Hematopoietic multipotent progenitor cell treated with erythropoietin and hydrocortisone succinate and interleukin-3 and kit ligand, for 15 days (in vitro differentiated cells): ENCODE results near the gene MAGEA9.
"Not testable (repeated sequence)": the region's sequence is repeated elsewhere in the genome, so short reads cannot be mapped to it uniquely, and the experiment has no call there.

Experiments used
- DNase-seq: peaks from one replicate; pipeline ENCODE4 v3.0.0-alpha.2; 2015; ENCODE audit warnings: low spot score

Gene MAGEA9, protein sequence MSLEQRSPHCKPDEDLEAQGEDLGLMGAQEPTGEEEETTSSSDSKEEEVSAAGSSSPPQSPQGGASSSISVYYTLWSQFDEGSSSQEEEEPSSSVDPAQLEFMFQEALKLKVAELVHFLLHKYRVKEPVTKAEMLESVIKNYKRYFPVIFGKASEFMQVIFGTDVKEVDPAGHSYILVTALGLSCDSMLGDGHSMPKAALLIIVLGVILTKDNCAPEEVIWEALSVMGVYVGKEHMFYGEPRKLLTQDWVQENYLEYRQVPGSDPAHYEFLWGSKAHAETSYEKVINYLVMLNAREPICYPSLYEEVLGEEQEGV

DNA sequence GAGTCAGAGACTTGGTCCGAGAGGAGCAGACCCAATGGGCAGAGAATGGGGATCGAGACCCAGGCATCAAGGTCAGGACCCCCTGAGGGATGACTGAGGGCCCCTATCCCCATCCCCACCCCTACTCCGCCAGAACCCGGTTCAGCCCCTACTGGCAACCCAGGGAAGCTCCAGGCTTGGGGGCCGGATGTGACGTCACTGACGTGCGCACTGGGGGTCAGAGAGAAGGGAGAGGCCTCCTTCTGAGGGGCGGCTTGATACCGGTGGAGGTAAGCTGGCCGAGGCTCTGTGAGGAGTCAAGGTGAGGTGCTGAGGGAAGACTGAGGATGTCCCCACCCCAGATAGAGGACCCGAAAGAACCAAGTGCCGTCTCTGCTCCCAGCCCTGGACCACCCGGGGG, at the start of gene MAGEA9:
Gene MAGEA9, plus strand, starts transcription at position 204 of the 400 bp plus-strand sequence. CDS start 4,281 bp downstream, outside the sequence.
- not testable (repeated sequence) for DNase-seq

DNA sequence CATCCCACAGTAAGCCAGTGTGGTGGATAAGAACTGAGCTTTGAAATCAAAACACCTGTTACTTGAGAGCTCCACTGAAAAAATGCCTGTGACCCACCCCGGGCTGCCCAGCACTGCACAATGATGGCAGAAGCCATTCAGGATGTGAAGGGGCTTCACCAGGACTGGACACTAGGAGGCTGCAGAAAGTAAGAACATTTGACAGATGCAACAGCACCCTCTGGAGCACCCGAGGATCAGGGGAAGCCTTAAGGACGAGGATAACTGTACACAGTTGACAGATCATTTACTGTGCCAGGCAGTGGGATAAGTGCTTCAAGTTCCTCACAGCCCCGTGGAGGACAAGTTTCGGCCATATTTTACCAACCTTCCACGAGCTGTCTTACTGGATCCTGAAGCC, 39.5 kb upstream of the MAGEA9 start:
- not testable (repeated sequence) for DNase-seq

DNA sequence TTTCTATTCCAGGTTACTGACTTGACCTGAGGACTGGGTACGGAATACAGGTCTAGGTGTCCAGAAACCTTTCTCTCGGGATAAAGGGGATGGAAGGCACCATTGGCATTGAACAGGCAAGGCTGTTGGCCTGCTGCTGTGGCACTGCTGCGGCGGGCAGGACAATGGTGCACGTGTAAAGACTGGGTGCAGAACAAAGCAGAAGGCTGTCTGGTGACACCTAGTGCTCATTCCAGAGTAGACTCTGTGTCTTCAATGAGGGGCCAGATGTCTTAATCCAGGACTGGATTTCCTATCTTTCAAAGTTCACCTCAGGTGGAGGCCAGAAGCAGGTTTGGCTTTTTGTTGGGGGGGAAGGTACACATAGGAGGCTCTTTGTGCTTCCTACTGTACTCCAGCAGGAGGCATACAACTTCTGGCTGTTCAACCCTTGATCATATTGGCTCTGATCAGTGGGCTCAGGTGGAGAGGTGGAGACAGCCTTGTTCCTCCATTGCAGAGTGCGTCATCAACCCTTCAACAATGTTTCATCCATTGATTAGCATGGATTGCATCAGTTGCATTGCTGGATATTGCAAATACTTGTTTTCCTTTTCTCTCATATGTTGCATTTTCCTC, 35.2 kb upstream of the MAGEA9 start:
- not testable (repeated sequence) for DNase-seq

DNA sequence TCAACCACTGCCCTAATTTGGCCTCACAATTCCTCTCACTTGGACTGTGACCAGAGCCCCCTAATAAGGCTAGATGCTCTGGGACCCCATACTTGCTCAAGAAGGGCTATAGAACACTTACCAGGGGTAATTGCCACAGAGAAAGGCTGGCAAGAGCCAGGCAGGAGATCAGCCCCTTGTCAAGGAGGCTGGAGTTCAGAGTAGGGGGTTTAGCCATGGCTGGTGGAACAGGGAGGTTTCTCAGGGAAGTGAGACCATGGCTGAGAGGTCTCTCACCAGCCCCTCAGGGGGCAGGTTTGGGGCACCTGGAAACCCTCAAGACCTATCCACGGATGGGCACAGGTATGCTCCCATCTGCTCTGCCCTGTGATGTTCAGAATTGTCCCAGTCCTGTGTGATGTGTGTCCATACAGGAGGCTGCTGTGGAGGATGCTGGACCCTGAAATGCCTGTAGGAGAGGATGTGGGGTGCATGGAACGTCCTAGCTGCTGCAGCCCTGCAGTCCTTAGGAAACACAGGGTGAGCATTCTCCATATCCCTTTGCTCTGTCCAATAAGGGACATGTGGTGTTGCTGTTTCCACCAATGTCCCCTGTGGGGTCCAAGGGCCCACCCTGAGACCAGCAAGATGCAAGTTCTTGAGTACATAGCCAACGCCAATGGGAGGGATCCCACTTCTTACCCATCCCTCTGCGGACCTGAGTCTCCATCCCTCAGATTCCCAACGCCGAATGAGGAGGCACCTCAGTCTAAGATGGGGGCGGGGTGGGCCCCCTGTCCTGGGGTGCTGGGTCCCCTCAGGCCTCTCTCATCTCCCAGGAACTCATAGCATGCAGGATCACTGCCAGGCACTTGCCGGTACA, 24.3 kb upstream of the MAGEA9 start:
- no peak for DNase-seq

DNA sequence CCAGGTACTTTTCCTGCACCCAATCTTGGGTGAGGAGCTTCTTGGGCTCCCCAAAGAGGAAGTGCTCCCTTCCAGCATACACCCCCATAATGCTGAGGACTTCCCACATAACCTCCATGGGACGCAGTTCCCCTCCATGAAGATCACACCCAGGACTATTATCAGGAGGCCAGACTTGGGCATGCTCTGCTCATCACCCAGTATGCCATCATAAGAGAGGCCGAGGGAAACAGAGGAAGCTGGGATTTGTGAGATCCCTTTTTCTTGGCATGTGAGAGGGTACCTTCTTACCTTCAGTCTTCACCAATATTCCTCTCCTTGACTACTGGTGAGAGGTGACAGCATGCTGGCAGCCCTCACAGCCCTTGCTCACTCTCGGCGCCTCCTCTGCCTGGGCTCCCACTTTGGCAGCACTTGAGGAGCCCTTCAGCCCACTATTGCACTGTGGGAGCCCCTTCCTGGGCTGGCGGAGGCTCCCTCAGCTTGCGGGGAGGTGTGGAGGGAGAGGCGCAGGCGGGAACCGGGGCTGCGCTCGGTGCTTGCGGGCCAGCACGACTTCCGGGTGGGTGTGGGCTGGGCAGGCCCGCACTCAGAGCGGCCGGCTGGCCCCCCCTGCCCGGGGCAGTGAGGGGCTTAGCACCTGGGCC, 23.5 kb upstream of the MAGEA9 start:
- no peak for DNase-seq

DNA sequence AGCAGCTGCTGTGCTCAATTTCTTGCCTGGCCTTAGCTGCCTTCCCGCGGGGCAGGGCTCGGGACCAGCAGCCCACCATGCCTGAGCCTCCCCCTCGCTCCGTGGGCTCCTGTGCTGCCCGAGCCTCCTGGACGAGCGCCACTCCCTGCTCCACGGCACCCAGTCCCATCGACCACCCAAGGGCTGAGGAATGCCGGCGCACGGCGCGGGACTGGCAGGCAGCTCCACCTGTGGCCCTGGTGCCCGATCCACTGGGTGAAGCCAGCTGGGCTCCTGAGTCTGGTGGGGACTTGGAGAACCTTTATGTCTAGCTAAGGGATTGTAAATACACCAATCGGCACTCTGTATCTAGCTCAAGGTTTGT, 23.0 kb upstream of the MAGEA9 start:
- DNase-seq = not testable (repeated sequence)

DNA sequence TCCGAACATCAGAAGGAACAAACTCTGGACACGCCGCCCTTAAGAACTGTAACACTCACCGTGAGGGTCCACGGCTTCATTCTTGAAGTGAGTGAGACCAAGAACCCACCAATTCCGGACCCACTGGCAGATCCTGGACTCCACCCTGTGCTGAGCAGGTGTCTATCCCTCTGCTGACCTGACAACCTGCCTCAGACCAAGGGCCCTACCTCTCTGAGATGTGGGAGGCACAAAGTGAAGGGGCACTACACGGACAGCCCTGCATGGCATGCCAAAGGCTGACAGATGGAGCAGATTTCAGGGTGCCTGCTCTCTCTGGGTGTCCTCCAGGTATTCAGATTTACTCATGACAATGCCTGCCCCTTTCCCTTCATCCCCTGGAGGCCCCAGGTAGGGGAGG, 21.9 kb upstream of the MAGEA9 start:
- DNase-seq = no peak

DNA sequence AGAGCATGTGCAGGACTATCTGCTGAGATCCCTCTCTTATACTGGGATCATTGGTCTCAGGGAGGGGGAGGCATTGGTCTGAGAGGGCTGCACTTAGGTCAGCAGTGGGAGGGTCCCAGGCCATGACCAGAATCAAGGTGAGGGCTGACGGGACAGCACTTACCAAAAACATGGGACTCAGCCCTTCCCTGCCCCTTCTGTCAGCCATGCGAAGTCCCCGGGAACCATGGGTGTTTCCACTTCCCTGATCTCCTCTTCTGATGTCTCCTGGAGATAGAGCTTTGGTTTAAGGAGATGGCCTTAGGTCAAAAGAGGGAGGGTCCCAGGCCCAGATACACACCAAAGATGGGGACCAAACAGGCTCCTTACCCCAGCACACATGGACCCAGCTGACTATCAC, 20.8 kb upstream of the MAGEA9 start:
- DNase-seq = no peak

DNA sequence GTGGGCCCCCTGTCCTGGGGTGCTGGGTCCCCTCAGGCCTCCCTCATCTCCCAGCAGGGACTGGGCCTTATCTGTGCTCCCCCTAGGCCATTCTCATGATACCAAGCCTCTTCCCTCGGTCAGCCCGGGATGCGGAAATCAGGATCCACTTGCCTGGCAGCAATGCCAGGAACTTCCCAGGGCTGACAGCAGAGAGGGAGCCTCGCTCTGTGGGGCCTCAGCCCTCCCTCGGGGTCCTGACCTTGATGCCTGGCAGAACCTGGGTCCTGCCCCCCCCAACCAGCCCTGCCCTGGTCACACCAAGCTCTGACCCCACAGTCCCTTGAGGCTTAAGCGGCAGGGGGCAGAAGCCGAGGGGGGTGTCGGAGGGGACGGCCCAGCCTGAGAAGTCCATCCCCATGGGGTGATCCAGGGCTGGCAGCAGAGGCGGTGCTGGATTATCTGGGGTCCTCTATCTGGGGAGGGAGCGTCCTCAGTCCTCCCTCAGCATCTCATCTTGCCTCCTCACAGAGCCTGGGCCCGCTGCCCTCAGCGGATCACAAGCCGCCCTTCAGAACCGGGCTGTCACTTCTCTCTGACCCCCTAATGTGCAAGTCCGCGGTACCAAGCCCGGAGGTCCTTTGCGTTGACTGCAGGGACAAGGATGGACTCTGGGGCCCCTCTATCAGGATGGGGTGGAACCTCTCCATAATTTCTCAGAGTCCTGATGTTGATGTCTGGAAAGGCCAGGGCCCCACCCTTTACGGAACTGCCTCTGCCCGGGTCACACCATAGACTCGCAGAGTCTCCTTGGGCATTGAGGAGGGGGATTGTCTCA, 19.7 kb upstream of the MAGEA9 start:
- not testable (repeated sequence) for DNase-seq

DNA sequence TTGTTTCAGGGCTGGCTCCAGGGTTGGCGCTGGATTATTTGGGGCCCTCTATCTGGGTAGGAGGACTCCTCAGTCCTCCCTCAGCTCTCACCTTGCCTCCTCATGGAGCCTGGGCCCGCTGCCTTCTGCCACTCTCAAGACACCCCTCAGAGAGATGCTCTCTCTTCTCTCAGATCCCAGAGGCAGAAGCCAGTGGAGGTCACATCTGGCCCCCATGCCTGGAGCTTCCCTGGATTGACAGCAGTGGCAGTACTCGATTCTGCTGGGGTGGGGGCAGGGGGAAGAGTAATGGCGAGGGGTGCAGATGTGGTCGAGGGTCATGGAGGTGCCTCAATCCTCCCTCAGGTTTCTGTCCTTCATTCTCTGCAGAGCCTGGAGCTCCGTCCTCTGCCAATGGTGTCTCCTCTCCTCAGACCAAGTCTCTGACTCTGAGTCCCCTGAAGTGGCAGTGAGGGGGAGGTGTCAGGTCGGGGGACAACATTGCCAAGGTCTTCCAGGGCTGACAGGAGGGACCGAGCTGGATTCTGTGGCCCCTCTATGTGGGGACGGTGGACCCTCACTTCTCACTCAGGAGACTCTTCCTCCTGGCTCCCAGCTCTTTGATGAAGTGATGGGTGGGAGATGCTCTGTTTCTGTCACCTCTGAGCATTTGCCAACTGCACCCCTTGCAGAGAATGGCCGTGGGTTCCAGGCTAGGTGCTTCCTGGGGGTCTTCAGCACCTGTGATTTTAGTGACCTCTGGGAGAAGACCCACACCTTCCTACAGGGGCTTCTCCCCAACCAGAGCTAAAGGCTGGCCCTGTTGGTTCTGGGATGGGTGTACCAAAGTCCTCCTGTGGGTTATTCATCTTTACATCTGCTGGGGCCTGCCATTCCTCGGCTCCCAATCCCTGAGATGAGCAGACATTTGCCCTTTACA, 18.8 kb upstream of the MAGEA9 start:
- no peak for DNase-seq

DNA sequence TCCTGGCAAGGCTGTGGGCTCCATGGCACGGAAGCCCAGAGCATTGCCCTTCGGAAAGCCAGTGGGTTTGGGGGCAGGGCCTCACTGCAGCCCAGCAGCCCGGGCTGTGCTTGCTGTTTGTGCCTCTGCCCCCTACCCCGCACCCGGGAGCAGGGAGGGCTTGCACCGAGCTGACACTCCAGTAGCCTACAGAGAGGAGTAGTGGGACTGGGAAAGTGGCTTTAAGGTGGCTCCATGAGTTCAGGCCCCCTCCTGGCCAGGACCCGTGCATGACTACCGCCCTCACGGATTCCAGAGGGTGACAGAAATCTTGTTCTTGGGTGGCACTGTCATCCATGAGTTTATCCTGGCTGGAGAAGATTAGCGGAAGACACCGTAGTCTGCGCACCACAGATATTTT, 11.4 kb upstream of the MAGEA9 start:
- not testable (repeated sequence) for DNase-seq

DNA sequence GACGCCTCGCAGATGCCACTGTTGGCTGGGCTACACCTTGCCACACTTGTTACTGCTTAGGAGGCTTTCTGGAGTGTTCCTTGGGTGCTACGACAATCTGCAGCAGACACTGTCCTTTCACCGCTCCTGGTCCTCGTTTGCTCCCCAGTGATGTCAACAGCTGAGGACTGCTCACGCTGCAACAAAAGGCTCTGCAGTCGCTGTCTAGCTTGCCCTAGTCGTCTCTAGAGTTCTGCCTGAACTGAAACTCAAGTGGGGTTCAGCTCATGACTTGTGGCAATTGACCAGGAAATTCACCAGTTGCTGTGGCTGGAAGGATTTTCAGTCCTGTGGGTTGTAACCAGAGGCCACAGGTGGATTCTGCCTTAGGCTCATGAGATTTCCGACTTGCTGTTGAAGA, 8.7 kb upstream of the MAGEA9 start:
- DNase-seq = not testable (repeated sequence)

DNA sequence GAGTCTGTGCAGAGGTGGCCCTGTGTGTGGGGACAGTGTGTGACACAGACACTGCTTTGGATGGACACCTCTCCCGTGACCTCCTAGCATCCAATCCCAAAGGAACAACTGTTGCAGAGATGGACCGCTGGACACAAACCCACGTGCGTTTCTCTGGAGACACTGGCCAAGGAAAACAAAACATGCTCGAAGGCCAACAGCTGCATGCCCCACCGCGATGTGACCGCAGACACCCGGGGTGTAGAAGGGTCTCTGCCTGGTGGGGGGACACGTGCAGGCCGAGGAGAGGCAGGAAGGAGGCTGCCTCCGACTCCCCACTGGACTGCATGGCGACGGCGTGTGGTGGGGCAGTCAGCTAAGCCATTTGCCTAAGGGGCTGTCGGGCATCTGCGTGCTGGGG, 8.0 kb upstream of the MAGEA9 start, which contains the start of gene HSFX1:
Gene HSFX1, plus strand, starts transcription at position 301 of the 400 bp plus-strand sequence. CDS start 614 bp downstream, outside the sequence.
- DNase-seq = not testable (repeated sequence)

DNA sequence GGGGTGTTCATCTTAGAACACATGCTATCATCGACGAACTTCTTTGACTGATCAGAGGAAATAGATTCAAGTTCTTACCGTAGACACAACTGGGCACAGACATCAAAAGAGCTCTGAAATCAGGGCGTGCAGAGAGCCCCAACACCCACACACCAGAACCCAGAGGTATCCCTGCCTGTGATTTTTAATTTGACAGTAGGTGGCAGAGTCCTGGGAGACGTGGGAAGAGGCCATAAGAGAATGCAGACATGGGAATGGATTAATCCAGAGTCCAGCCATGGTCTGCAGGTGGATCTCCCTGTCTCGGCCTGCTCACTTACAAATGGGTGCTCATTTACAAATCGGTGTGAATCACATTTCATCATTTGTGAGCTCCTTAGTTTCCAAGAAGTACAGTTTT, 3.7 kb upstream of the MAGEA9 start:
- not testable (repeated sequence) for DNase-seq

DNA sequence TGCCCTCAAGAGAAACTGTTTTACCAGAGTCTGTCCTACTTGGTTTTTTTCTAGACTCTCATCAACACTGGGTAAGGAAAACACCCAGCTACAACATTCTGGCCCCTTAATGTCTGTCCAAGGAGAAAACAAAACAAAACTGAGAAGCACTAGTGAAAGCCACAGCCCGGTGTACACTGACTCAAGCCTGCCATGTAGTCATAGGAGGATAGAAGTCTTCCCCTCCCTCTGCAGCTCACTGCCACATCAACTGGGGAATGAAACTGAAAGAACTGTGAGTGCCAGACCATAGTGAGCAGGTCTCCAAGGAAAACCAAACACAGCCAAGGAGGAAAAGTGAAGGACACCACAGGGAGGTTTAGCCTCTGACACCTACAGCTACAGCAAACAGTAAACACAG, 13.8 kb downstream of the MAGEA9 start:
- not testable (repeated sequence) for DNase-seq

DNA sequence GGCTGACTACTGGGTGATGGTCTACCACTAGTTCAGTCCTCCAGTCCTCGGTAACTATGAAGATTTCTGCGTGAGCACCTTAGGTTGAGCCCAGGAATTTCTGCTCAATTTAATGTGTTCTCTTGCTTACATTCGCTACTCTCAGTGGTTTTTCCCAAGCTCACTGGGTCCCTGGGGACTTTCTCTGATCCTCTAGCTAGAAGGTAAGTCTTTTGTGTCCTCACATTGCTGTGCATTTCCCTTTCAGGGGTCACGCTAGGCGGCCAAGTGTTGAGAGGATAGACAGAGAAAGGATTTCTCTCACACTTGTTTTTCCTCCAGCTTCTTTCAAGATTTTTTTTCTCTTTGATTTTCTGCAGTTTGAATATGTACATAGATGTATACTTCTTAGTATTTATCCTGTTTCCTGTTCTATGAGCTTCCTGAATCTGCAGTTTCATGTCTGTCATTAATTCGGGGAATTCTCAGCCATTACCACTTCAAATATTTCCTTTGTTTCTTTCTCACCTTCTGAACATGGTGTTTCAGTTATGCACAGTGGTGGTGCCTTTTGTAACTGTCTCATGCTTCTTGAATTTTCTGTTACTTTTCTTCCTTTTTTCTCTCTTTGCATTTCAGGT, 17.5 kb downstream of the MAGEA9 start:
- DNase-seq = no peak

DNA sequence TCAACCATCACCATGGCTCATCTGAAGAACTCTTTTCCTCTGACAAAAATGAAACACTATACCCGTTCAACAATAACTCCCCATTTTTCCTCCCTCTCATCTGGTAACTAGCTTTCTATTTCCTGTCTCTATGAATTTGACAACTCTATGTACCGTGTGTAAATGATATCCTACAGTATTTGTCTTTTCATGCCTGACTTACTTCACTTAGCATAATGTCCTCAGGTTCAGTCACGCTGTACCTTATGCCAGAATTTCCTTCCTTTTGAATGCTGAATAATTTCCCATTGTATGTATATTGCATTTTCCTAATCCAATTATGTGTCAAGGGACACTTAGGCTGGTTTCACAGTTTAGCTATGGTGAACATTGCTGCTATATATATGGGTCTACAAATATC, 18.2 kb downstream of the MAGEA9 start:
- DNase-seq = no peak

DNA sequence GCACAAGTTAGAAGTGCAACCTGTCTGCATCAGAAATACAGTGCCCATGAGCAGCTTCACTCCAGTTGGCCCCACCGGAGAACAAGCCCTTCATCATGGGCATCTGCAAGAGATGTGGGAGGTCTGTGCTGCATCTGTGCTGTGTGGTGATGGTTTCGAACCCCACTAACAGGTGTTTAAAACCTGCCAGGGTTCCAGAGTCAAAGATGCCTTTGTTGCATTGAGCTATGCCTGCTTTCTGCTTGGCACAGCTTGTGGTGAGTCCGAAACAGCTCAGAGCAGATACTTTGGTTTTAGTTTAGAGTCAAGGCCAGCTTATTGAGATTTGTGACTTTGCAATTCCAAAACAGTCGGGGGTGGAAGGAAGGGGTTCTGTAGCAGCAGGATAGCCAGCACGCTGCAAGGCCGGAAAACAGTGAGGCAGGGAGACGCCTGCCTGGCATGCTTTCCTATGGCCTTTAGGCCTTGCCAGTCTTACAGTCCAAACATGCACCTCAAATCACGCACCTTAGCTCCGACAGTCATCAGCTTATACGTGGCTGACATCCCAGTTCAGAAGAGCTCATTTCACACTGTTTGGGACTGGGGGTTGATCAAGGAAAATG, 21.8 kb downstream of the MAGEA9 start:
- no peak for DNase-seq

DNA sequence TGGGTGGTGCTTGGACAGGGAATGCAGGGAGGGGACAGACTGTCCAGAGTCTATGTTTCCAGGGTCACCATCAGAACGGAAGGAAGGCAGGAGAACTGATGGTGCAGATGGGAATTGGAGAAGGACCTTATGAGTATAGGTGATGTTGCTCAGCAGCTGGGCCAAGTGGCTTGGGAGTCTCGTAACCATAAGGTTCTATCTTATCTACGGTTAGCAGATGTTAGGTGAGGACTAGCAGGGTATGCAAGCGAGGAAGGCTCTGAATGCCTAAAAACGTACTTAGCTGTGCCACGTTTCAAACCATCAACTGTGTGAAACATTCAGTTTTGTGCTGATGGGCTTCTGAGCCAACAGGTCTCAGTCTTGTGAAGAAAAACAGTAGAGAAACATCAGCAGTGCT, 22.4 kb downstream of the MAGEA9 start:
- no peak for DNase-seq
